GM18861 (cell line): ENCODE measurements around the gene CAMK2D.

ENCODE experiments used
- ATAC-seq: cut with Tn5 transposase; IDR thresholded peaks from one replicate; pipeline ENCODE4 v1.9.1; 2021; ENCODE audit not compliant: unreplicated experiment

CAMK2D gene

GRCh38 chr4:113644398-113644797, 117.1 kb downstream of the CAMK2D start:
- no peak for ATAC-seq

- no peak for ATAC-seq
Measured at GRCh38 chr4:113643505-113643904, 118.0 kb downstream of the CAMK2D start.

- ATAC-seq: peak; percentile 70
Measured at GRCh38 chr4:113641025-113641431, 120.5 kb downstream of the CAMK2D start.

- ATAC-seq: peak; percentile 36
Measured at GRCh38 chr4:113639326-113639725, 122.2 kb downstream of the CAMK2D start.

- no peak for ATAC-seq
Measured at GRCh38 chr4:113638562-113638832, 123.0 kb downstream of the CAMK2D start.

GRCh38 chr4:113637823-113638561, 123.5 kb downstream of the CAMK2D start:
- ATAC-seq: no peak

GRCh38 chr4:113637363-113637762, 124.2 kb downstream of the CAMK2D start:
- no peak for ATAC-seq

GRCh38 chr4:113636877-113637276, 124.7 kb downstream of the CAMK2D start:
- no peak for ATAC-seq

- ATAC-seq: no peak
Measured at GRCh38 chr4:113636438-113636818, 125.1 kb downstream of the CAMK2D start.

- no peak for ATAC-seq
Measured at GRCh38 chr4:113635739-113636437, 125.7 kb downstream of the CAMK2D start.

GRCh38 chr4:113634081-113634969, 127.2 kb downstream of the CAMK2D start:
- ATAC-seq: no peak

GRCh38 chr4:113633467-113633866, 128.1 kb downstream of the CAMK2D start:
- no peak for ATAC-seq

GRCh38 chr4:113628711-113629110, 132.8 kb downstream of the CAMK2D start:
- no peak for ATAC-seq

- ATAC-seq: no peak
Measured at GRCh38 chr4:113627321-113627720, 134.2 kb downstream of the CAMK2D start.

GRCh38 chr4:113625902-113626301, 135.6 kb downstream of the CAMK2D start:
- ATAC-seq: no peak

GRCh38 chr4:113623274-113623894, 138.2 kb downstream of the CAMK2D start:
- no peak for ATAC-seq

GRCh38 chr4:113621633-113622032, 139.9 kb downstream of the CAMK2D start:
- no peak for ATAC-seq

- ATAC-seq: no peak
Measured at GRCh38 chr4:113620032-113620431, 141.5 kb downstream of the CAMK2D start.

- ATAC-seq: no peak
Measured at GRCh38 chr4:113619526-113619925, 142.0 kb downstream of the CAMK2D start.

GRCh38 chr4:113618205-113618604, 143.3 kb downstream of the CAMK2D start:
- peak; percentile 62 for ATAC-seq

- no peak for ATAC-seq
Measured at GRCh38 chr4:113617195-113617594, 144.3 kb downstream of the CAMK2D start.
